Raji (cell line): ENCODE results near the gene SDR42E2.

Experiments used
- POLR2A ChIP-seq: IDR thresholded peaks from 2 replicates; pipeline ENCODE4 v1.6.1; 2011; ENCODE audit warnings: low read depth, low read length, control low read depth; ENCODE audit not compliant: insufficient read depth

Gene SDR42E2

GRCh38 chr16:22144520-22144919 is 17.8 kb upstream of the SDR42E2 start:
- TF ChIP-seq POLR2A: no peak

- no peak for TF ChIP-seq POLR2A
Measured at GRCh38 chr16:22147853-22148252, 14.5 kb upstream of the SDR42E2 start.

GRCh38 chr16:22151246-22151998 is 10.9 kb upstream of the SDR42E2 start:
- no peak for TF ChIP-seq POLR2A

DNA sequence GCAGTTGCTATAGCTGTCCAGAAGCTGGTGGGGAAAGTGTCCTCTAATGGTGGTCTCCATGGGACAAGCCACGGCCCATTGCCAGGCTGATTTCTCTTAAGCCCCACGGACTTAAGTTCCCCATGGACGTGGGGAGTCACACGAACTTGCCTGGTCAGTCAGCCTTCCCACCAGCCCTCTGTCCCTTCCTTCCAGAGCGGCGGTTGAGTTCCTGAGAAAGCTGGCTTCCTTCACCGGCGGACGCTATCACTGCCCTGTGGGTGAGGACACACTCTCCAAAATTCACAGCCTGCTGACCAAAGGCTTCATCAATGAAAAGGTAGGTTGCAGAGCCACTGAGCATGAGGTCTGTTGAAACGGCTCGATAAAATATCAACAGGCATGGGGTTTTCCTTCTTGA is 10.0 kb upstream of the SDR42E2 start:
- no peak for TF ChIP-seq POLR2A

DNA sequence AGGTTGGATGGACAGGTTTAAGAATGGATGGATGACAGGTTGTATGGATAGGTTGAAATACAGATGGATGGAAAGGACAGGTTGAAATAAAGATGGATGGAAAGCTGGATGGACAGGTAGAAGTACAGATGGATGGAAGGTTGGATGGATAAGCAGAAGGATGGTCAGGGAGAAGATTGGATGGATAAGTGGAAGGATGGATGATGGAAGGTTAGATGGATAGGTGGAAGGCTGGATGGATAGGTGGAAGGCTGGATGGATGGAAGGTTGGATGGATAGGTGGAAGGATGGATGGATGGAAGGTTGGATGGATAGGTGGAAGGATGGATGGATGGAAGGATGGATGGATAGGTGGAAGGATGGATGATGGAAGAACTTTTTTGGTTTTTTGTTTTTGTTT is 905 bp upstream of the SDR42E2 start:
- no peak for TF ChIP-seq POLR2A

GRCh38 chr16:22162656-22163009 is 327 bp downstream of the SDR42E2 start:
- TF ChIP-seq POLR2A: no peak

GRCh38 chr16:22163806-22164205 is 1.5 kb downstream of the SDR42E2 start:
- TF ChIP-seq POLR2A: no peak

GRCh38 chr16:22164482-22164881 is 2.2 kb downstream of the SDR42E2 start:
- TF ChIP-seq POLR2A: no peak

- no peak for TF ChIP-seq POLR2A
Measured at GRCh38 chr16:22165508-22166285, 3.4 kb downstream of the SDR42E2 start.

GRCh38 chr16:22171953-22172352 is 9.6 kb downstream of the SDR42E2 start:
- no peak for TF ChIP-seq POLR2A

DNA sequence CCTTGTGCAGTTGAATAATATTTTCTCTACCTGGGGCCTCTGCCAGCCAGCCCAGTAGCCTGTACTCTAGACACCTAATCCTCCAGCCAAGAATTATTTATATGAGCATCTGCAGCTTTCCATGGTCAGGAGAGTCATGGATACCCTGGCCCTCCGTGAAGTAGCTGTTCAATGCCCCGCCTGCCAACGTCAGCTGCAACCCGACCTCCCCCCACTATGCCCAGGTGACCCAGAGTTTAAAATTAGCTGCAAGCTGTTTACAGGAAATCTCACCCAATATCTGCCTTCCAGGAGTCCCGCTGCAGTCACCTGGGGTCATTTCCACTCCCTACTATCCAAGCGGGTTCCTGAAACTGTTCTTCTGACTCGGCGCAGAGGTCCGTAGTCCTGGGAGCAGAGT is 12.3 kb downstream of the SDR42E2 start:
- TF ChIP-seq POLR2A: no peak

DNA sequence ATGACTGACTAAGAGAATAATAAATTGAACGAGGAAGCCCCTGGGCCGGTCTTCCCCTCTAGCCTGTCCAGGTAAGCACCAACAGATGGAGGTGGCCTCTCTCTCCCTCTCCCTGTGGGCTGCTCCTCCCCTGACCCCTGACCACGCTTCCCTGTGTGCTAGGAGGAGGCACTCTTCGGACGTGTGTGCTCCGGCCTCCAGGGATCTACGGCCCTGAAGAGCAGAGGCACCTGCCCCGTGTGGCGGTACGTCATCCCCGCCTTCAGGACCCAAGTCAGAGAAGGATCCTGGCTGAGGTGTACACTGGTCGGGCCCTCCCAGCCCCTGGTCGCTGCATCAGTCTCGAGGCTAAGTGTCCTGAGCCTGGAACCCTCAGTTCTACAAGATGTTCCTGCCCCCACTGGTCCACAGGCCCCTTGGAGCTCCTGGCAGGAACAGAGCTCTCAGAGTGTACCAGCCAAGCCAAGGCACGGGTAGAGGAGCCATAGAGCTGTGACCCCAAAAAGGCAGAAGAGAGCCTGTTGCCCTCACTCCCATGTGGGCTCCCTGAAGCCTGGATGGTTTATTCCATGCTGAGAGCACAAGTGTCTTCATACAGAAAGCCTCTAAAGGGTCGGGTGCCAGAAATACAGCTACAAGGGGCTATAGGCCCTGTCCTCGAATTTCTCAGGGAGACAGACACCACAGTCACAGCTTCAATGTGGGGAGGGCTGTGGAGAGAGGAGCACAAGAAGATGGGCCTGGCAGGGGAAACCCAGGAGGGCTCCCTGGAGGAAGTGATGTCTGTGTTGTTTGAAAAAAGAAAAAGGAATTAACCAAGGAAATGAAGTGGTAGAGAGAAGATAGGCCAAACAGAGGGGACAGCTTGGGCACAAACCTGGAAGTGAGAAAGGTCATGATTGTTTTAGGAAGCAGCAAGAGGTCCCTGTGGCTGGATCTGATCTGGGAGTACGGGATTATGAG is 15.9 kb downstream of the SDR42E2 start:
- no peak for TF ChIP-seq POLR2A

DNA sequence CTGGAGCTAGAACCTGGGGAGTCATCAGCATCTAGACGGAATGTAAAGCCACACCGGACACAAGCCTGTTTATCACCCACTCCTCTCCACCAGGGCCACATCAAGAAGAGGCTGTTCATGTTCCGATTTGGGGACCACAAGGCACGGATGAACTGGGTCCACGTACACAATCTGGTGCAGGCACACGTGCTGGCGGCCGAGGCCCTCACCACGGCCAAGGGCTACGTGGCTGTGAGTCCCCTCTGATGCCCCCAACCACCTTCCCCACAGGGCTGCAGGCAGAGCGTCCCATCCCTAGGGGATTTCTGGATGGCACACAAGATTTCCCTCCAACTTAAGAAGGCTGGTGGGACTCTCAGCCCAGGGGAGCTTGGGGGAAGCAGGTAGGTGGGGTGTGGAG is 19.1 kb downstream of the SDR42E2 start:
- no peak for TF ChIP-seq POLR2A

DNA sequence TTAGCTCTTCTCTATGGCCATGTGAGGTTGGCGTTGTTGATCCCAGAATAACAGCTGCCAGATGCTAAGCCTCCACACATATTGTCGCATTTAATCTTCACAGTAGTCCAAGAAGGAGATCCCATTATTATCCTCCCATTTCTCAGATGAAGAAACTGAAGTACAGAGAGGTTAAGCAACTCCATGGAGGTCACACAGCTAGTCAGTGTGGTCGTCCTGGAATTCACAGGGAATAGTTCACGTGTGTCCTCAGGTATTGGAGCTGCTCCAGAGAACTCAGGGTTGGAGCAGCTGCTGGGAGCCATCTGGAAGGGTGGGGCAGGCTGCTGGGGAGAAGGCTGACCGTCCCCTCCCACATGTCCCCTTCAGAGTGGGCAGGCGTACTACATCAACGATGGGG is 19.5 kb downstream of the SDR42E2 start:
- no peak for TF ChIP-seq POLR2A

DNA sequence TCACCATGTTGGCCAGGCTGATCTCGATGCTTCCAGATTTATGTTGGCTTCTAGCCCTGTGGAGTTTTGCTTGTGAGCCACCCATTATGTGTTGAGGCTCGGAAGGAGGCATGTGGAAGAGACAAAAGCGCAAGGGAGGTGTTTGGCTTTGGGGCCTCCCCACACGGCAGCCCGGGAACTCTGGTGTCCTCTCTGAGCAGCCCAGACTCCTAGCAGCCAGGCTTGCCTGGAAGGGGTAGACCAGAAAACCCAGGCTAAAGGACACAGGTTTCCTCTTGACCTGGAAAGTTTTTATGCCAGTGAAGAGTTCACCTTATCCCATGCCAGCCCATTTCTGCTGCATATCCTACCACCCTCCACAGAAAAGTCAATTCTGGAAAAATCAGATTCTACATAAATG is 21.0 kb downstream of the SDR42E2 start:
- TF ChIP-seq POLR2A: no peak
